Gastrocnemius medialis (tissue), 4 donors: ENCODE results near the gene CLSTN2. TPM values are rescaled to one million over a fixed set of nuclear protein-coding genes. Genes with fewer than 3 reads are reported as not detected.

Source experiments
- ATAC-seq, 2 donors: fragments of 150-250 bp; one replicate each; pipeline ENCODE4 v1.9.1; 2016
- DNase-seq, 2 donors: peaks; one replicate each; pipeline ENCODE4 v3.0.0-alpha.2; 2019
- H3K27ac ChIP-seq, 4 donors: fragments of 200-600 bp; sonication (generic); 1 replicate in 1 of 4; 2 replicates in 3 of 4; pipeline ENCODE4 v1.5.1; 2016 to 2018; ENCODE audit warnings: mild to moderate bottlenecking in 2 of 4, moderate library complexity in 1 of 4
- H3K27me3 ChIP-seq, 3 donors: fragments of 200-600 bp; sonication (generic) in 2 of 3; 1 replicate in 1 of 3; 2 replicates in 2 of 3; pipeline versions ENCODE4 v1.5.1 to v1.6.0; 2016 to 2019; ENCODE audit warnings: mild to moderate bottlenecking in 1 of 3, moderate library complexity in 1 of 3
- H3K36me3 ChIP-seq, 2 donors: fragments of 200-600 bp; sonication (generic) in 1 of 2; one replicate each; pipeline ENCODE4 v1.5.1; 2017 to 2018
- H3K4me1 ChIP-seq, 2 donors: fragments of 200-600 bp; sonication (generic) in 1 of 2; one replicate each; pipeline ENCODE4 v1.5.1; 2016 to 2017; ENCODE audit warnings: mild to moderate bottlenecking in 2 of 2
- H3K4me3 ChIP-seq, 4 donors: fragments of 200-600 bp; sonication (generic) in 3 of 4; 1 replicate in 1 of 4; 2 replicates in 3 of 4; pipeline ENCODE4 v1.5.1; 2016 to 2019; ENCODE audit warnings: mild to moderate bottlenecking in 2 of 4
- H3K9me3 ChIP-seq, 3 donors: fragments of 200-600 bp; sonication (generic) in 2 of 3; 1 replicate in 1 of 3; 2 replicates in 2 of 3; pipeline ENCODE4 v1.5.1; 2016 to 2019
- CTCF ChIP-seq, 5 experiments: fragments of 450-650 bp in 3 of 5; fragments of 200-600 bp in 2 of 5; sonication (generic) in 2 of 5; IDR thresholded peaks in 4 of 5; conservative IDR thresholded peaks in 1 of 5; 1 replicate in 4 of 5; 2 replicates in 1 of 5; pipeline ENCODE4 v1.5.1; 2016 to 2019; ENCODE audit warnings: antibody characterized with exemption in 5 of 5, mild to moderate bottlenecking in 3 of 5, moderate library complexity in 3 of 5
- POLR2A ChIP-seq, 2 donors: fragments of 450-650 bp; IDR thresholded peaks; one replicate each; pipeline ENCODE4 v1.6.1; 2017; ENCODE audit warnings: antibody characterized with exemption in 2 of 2, mild to moderate bottlenecking in 2 of 2, moderate library complexity in 2 of 2
- in situ Hi-C, 4 donors: fragments of 200-750 bp; cut with MboI; loops; one replicate each; pipeline versions ENCODE4 v1.15.0 to v1.8.0; 2017; ENCODE audit warnings: low sequenced_read_pairs in 4 of 4
- intact Hi-C: fragments of 100-400 bp; cut with DNase I; formaldehyde crosslinking; loops from one replicate; pipeline ENCODE4 v1.15.1; 2023; ENCODE audit warnings: low total_unique reads
- total RNA-seq, 4 donors: library from RNA; depleted of rRNA; stranded (reverse); fragments of >200 nt; gene quantifications; one replicate each; pipeline versions ENCODE4 v1.1.0 to v1.2.3, GENCODE V29; 2016

Gene CLSTN2
- total RNA-seq, 4 donors from 2014 or later: 1.1 to 4.9 (median 4.0) TPM

GRCh38 chr3:139979991-139980390 lies 45.0 kb downstream of the CLSTN2 start:
- no peak for DNase-seq
- no peaks in the 10 kb centered on the region for H3K27me3 ChIP-seq
- no peaks in the 10 kb centered on the region for H3K4me1 ChIP-seq
- H3K4me3 ChIP-seq: no peak overlapping the region
- ATAC-seq: no peak
- no peaks in the 10 kb centered on the region for H3K9me3 ChIP-seq
- TF ChIP-seq POLR2A (IDR thresholded peaks at IDR 0.05): no peak
- TF ChIP-seq CTCF (IDR thresholded peaks at IDR 0.05 in 4 of 5, conservative IDR thresholded peaks at IDR 0.05 in 1 of 5): no peak
- intact Hi-C loops (no loop called here), in situ Hi-C loops (no loop called here)
- H3K36me3 ChIP-seq: no peaks in the 10 kb centered on the region
- no peak overlapping the region for H3K27ac ChIP-seq

DNA sequence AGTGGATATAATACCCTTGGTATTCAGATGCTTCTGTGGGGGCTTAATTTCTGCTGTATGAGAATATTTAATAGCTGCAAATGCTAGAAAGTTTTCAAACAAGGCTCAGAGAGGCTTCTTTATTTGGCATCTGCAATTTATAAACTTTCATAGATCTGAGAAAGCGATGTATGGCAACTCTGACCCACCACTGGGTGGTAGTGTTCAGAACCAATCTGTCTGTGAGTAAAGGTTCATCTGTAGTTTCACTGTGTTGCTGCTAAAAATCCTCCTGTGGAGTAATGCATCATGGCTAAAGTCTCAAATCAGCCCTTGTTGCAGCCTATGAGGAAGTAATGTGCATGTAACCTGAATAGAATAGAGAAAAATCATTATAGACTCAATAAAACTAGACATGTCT lies 47.4 kb downstream of the CLSTN2 start:
- no peaks in the 10 kb centered on the region for H3K4me1 ChIP-seq
- H3K9me3 ChIP-seq: no peaks in the 10 kb centered on the region
- peak in 2 of 5 experiments; percentile 9 to 12 for TF ChIP-seq CTCF (IDR thresholded peaks at IDR 0.05 in 4 of 5, conservative IDR thresholded peaks at IDR 0.05 in 1 of 5)
- no peak for TF ChIP-seq POLR2A (IDR thresholded peaks at IDR 0.05)
- no peak overlapping the region for H3K4me3 ChIP-seq
- no peaks in the 10 kb centered on the region for H3K27me3 ChIP-seq
- in situ Hi-C loops (no loop called here), intact Hi-C loops (no loop called here)
- H3K36me3 ChIP-seq: no peaks in the 10 kb centered on the region
- no peak overlapping the region for H3K27ac ChIP-seq
- DNase-seq (no peak), ATAC-seq (no peak)

GRCh38 chr3:139985576-139985975 lies 50.6 kb downstream of the CLSTN2 start:
- Histone ChIP-seq H3K27me3 (no peaks in the 10 kb centered on the region), H3K9me3 (no peaks in the 10 kb centered on the region), H3K36me3 (no peaks in the 10 kb centered on the region), H3K27ac (no peak overlapping the region), H3K4me3 (no peak overlapping the region), H3K4me1 (no peaks in the 10 kb centered on the region)
- TF ChIP-seq POLR2A (IDR thresholded peaks at IDR 0.05) (no peak), CTCF (IDR thresholded peaks at IDR 0.05 in 4 of 5, conservative IDR thresholded peaks at IDR 0.05 in 1 of 5) (no peak)
- in situ Hi-C loops: no loop called here
- no peak for DNase-seq
- intact Hi-C loops: no loop called here
- no peak for ATAC-seq

GRCh38 chr3:139987908-139988307 lies 52.9 kb downstream of the CLSTN2 start:
- Histone ChIP-seq H3K4me1 (no peaks in the 10 kb centered on the region), H3K9me3 (no peaks in the 10 kb centered on the region), H3K36me3 (no peaks in the 10 kb centered on the region), H3K27ac (no peak overlapping the region), H3K4me3 (no peak overlapping the region), H3K27me3 (no peaks in the 10 kb centered on the region)
- TF ChIP-seq CTCF (IDR thresholded peaks at IDR 0.05 in 4 of 5, conservative IDR thresholded peaks at IDR 0.05 in 1 of 5) (no peak), POLR2A (IDR thresholded peaks at IDR 0.05) (no peak)
- DNase-seq (no peak), ATAC-seq (no peak)
- in situ Hi-C loops: no loop called here
- intact Hi-C loops: no loop called here

- Histone ChIP-seq H3K36me3 (no peaks in the 10 kb centered on the region), H3K4me3 (no peak overlapping the region), H3K27ac (no peak overlapping the region), H3K4me1 (no peaks in the 10 kb centered on the region), H3K9me3 (no peaks in the 10 kb centered on the region), H3K27me3 (no peaks in the 10 kb centered on the region)
- in situ Hi-C loops: no loop called here
- ATAC-seq: no peak
- no peak for TF ChIP-seq POLR2A (IDR thresholded peaks at IDR 0.05)
- TF ChIP-seq CTCF (IDR thresholded peaks at IDR 0.05 in 4 of 5, conservative IDR thresholded peaks at IDR 0.05 in 1 of 5): no peak
- DNase-seq: no peak
- intact Hi-C loops: no loop called here
Measured at GRCh38 chr3:139988472-139989156, 53.6 kb downstream of the CLSTN2 start.
